NCI-H2227 treated with DMSO at 0.1 percent for 48 hours (cell line): ENCODE data around the gene NENF.
"Not testable (repeated sequence)": the region's sequence is repeated elsewhere in the genome, so short reads cannot be mapped to it uniquely, and the experiment has no call there.

Source experiments
- DNase-seq: peaks from one replicate; lab custom pipeline; 2025; lab: John Stamatoyannopoulos, UW

Gene NENF

DNA sequence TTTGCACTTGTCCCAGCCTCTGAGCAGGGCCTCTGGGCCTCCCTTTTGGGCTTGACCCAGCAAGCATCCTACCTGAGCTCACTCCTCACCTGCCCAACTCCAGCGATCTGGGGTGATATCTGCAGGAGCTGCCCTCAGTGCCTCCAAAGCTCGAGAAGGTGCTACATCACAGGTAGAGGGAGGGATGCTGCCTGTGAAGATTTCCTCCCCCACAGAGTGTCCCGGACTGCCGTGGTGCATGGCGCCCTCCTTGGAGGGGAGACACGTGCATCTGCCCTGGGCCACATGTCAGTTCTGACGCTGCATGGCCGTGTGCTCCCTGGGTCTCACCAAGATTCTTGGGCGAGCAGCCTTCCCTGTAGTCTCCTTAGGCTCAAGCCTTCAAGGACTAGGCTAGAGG, 27.7 kb downstream of the NENF start:
- DNase-seq, result no peak

GRCh38 chr1:212461916-212462660, 29.4 kb downstream of the NENF start:
- no peak for DNase-seq

DNA sequence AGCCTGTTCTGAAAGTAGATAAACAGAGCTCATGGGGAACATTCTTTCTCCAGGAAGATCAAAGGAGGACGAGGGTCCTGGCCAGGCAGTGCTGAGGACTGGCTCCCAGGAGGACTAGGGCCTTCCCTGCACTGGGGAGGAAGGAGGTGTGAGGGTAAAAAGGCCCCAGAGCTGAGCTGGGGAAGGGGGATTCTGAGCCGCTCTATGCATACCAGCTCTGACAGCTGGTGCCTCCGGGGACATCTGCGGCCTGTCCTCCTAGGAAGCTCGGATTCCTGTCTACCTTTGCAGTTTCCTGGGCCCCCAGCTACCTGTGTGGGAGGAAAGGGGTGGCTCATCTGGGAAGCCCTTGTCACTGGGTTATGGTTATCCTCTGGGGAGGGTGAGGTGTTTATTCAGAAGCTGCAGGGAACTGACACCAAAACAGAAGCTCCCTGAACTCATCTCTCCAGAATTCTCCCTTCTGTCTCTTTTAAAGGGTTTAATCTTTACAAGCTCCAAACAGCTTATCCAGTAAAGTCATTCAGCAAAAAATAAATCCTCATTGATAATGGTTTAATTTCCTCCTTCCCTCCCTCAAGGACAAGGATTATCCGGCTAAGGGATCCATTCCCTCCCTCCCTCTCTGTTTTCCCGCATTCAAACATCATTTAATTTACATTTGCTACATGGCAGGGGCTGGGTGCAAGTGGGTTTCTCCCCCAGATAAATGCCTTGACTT, 31.0 kb downstream of the NENF start:
- DNase-seq, result no peak

- DNase-seq, result no peak
Observed at GRCh38 chr1:212465311-212465710, 32.6 kb downstream of the NENF start.

DNA sequence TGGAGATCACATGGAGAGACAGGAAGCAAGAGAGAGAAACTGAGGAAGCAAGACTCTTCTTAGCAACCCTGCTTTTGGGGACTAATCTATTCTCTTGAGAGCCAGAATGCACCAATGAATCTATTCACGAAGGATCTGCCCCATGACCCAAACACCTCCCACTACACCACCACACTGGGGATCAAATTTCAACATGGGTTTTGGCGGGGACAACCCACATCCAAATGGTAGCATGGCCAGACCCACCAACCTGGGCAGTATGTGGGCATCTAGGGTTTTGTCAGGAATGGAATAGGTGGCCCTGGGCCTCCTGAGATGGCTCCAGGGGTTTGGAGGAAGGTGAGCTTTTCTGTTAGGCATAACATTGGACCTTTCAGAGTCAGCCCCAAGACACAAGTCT, 33.7 kb downstream of the NENF start:
- no peak for DNase-seq

- DNase-seq, result no peak
Observed at GRCh38 chr1:212466898-212467650, 34.4 kb downstream of the NENF start.

- no peak for DNase-seq
Observed at GRCh38 chr1:212467843-212468482, 35.2 kb downstream of the NENF start.

DNA sequence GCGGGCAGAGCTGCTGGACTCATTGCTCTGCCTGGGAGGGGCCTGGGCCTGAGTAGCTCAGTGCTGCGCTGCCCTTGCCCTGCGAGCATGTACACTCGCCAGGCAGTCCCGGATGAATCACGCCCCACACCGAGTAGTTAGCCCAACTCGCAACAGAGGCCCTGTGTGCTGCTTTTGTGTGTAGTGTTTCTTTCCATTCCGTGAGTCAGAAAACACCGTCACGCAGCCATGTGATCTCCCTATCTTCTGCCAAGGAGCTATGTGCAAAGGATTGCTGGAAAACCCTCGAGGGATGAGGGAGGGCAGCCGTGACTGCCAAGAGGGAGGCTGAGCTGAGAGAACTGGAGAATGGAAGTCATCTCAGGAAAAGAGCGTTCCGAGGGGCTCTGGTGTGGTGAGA, 37.3 kb downstream of the NENF start:
- DNase-seq, result no peak

DNA sequence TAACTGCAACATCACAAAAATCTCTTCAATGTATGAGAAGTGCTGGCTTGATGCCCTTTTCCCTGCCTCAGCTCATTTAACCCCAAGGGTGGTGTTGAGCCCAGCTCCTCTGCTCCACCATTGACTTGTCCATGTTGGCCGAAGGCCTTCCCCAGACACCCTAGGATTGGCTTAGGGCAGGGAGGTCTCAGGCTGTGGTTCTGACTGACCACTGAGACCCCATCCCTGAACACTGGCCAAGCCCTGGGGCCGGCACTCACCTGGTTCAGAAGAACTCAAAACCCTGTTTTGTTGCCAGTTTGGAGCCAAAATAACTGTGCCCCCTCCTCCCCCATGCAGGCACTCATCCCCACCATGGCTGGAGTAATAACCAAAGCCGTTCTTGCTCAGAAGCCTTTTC, 38.6 kb downstream of the NENF start:
- no peak for DNase-seq

- DNase-seq, result no peak
Observed at GRCh38 chr1:212471891-212472675, 39.4 kb downstream of the NENF start.

GRCh38 chr1:212473729-212474128, 41.0 kb downstream of the NENF start:
- no peak for DNase-seq

GRCh38 chr1:212475151-212475550, 42.4 kb downstream of the NENF start:
- no peak for DNase-seq

GRCh38 chr1:212475831-212476230, 43.1 kb downstream of the NENF start:
- not testable (repeated sequence) for DNase-seq

GRCh38 chr1:212477014-212477679, 44.4 kb downstream of the NENF start:
- DNase-seq, result peak; percentile 85

DNA sequence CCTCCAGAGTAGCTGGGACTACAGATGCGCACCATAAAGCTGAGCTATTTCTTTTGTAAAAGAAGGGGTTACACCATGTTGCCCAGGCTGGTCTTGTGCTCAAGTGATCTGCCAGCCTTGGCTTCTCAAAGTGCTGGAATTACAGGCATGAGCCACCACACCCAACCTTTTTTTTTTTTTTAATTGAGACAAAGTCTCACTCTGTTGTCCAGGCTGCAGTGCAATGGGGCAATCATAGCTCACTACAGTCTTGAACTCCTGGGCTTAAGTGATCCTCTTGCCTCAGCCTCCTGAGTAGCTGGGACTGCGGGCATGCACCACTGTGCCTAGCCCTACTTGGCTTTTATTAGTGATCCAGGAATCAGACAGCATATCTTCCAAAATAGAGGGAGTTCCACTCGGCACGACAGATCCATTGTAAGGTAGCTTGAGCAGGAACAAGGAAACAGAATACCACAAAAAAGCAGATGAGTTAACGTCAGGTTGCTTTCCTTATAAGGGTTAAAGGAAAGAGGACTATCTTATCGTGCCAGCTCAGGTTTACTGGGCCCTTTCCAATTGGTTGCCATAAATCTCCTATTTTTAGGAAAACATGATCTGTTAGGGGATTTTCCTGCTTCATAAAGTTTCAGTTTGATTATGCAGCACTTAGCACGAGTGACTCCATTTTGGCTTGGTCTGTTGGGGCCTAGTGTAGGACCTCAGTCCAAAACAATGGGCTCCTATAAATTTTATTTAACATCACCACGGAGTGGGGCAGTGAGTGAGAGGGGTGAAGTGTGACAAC, 45.2 kb downstream of the NENF start:
- no peak for DNase-seq

DNA sequence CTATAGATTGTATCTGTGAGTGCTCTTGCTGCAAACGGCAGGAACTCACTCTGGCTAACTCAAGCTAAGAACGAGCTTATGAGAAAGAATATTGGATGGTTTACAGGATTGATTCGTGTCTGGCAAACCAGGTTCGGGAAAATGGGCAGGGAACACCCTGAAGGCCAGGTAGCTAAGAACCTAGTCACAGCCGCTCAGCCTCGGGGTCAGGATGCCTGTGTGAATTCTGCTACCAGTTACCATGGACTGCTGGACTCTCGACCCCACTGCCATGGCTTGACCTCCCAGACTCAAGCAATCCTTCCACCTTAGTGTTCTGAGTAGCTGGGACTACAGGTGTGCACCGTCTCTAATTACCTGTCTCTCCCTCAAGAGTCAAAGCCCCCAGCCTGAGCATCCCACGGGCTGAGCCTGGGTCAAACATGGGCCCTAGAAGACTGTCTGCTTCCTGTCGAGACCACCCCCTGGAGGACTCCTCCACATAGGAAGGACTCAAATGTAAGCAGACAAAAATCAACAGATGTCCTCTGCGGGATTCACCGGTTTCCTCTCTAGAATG, 45.8 kb downstream of the NENF start:
- no peak for DNase-seq

- no peak for DNase-seq
Observed at GRCh38 chr1:212479188-212479587, 46.5 kb downstream of the NENF start.

- DNase-seq, result not testable (repeated sequence)
Observed at GRCh38 chr1:212480711-212481437, 48.2 kb downstream of the NENF start.

- no peak for DNase-seq
Observed at GRCh38 chr1:212481438-212481767, 48.7 kb downstream of the NENF start.
